ENCODE data around the gene SLFN12L.
"Not testable (repeated sequence)": the region's sequence is repeated elsewhere in the genome, so short reads cannot be mapped to it uniquely, and the experiment has no call there.

SLFN12L gene

DNA sequence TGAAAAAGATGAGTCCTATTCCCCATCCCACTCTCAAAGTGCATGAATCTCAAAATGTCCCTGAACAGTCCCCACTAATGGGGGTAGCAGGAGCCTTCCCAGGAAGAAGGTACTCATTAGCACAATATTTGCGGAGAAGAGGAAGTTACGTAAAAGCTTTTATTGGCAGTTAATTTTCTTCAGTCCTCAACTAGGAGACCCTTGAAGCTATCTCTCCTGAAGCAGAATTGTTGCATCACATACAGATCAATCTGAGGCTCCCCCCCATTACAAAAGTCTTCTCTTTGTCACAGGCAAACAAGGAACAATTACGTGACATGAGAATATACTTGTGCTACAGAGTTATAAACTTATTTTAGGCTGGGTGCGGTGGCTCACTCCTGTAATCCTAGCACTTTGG lies 14.2 kb downstream of the SLFN12L start:
- H3K36me3 ChIP-seq (ENCODE audit: control insufficient read depth, insufficient read depth, low read length) = no peaks in the 10 kb centered on the region
- DNase-seq (ENCODE audit: low read depth, low spot score) = no peak
- no peak overlapping the region for H3K27ac ChIP-seq (ENCODE audit: low read length)
- no peaks in the 10 kb centered on the region for H3K9me3 ChIP-seq (ENCODE audit: control insufficient read depth, insufficient read depth, low read length)
- H3K27me3 ChIP-seq (ENCODE audit: control insufficient read depth, insufficient read depth, low read length) = no peaks in the 10 kb centered on the region
- H3K4me3 ChIP-seq (ENCODE audit: low read length) = no peak overlapping the region
- WGBS (ENCODE audit: insufficient coverage, insufficient read length) = no CpG with 5 or more reads among the region's 4 CpGs
- H3K4me1 ChIP-seq (ENCODE audit: control insufficient read depth, insufficient read depth, low read length) = no peaks in the 10 kb centered on the region

DNA sequence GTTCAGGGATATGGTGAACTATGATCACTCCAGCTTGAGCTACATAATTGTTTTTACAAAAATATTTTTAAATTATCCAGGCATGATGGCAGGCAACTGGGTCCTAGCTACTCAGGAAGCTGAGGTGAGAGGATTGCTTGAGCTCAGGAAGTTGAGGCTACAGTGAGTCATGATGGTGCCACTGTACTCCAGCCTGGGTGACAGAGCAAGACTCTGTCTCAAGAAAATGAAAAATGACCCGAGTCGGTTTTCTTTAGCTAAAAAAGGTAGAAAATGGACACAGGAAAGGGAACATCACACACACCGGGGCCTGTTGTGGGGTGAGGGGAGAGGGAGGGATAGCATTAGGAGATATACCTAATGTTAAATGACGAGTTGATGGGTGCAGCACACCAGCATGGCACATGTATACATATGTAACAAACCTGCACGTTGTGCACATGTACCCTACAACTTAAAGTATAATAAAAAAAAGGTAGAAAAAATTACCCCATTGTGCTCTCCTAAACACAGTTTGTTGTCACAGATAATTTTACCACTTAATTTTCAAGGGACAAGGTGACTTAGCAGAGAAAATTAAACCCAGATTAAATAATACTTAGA lies 15.7 kb downstream of the SLFN12L start:
- not testable (repeated sequence) for H3K36me3 ChIP-seq (ENCODE audit: control insufficient read depth, insufficient read depth, low read length); H3K27me3 ChIP-seq (ENCODE audit: control insufficient read depth, insufficient read depth, low read length); H3K4me1 ChIP-seq (ENCODE audit: control insufficient read depth, insufficient read depth, low read length); H3K4me3 ChIP-seq (ENCODE audit: low read length); H3K27ac ChIP-seq (ENCODE audit: low read length); DNase-seq (ENCODE audit: low read depth, low spot score); H3K9me3 ChIP-seq (ENCODE audit: control insufficient read depth, insufficient read depth, low read length)
- no CpG with 5 or more reads among the region's 5 CpGs for WGBS (ENCODE audit: insufficient coverage, insufficient read length)

DNA sequence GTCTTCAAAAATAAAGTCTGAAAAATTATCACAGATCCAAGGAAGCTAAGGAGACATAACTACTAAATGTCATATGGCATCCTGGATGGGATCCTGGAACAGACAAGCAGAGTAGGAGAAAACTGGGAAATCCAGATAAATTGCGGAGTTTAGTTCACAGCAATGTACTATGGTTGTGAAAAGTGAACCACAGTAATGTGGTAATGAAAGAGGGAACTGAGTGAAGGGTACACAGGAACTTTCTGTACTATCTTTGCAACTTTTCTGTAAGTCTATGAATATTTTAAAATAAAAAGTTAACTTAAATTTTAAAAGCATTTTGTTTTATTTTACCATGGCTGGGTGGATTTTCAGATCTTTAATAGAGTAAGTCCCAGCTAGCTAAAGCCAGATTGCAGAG lies 16.3 kb downstream of the SLFN12L start:
- Histone ChIP-seq H3K36me3 (ENCODE audit: control insufficient read depth, insufficient read depth, low read length) (no peaks in the 10 kb centered on the region), H3K9me3 (ENCODE audit: control insufficient read depth, insufficient read depth, low read length) (no peaks in the 10 kb centered on the region), H3K4me3 (ENCODE audit: low read length) (no peak overlapping the region), H3K4me1 (ENCODE audit: control insufficient read depth, insufficient read depth, low read length) (no peaks in the 10 kb centered on the region), H3K27me3 (ENCODE audit: control insufficient read depth, insufficient read depth, low read length) (no peaks in the 10 kb centered on the region), H3K27ac (ENCODE audit: low read length) (no peak overlapping the region)
- WGBS (ENCODE audit: insufficient coverage, insufficient read length) = no CpG with 5 or more reads among the region's 1 CpG
- DNase-seq (ENCODE audit: low read depth, low spot score) = no peak

DNA sequence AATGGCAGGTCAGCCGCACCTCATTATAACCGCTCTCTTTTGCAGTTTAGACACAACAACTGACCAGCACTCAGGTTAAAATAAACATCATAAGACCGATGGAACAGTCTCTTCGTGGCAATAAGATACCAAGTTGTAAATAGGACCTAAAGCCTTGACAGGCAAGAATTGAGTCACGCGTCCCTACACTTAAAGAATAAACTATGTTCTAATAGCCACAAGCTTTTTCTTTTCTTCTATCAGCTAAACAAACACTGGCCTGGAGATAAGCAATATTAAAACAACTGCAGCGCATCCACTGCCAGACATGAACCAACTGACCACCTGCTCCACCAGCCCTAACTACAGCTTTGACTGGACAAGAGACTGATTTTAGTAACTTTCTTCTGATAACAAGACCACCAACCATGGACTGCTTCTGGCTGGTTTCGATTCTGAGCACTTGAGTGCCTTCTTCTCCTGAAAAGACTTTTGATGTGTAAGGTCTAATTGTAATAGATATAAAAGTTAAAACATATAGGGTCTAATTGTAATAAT lies 17.5 kb downstream of the SLFN12L start:
- WGBS (ENCODE audit: insufficient coverage, insufficient read length) = no CpG with 5 or more reads among the region's 8 CpGs
- H3K9me3 ChIP-seq (ENCODE audit: control insufficient read depth, insufficient read depth, low read length) = no peaks in the 10 kb centered on the region
- H3K36me3 ChIP-seq (ENCODE audit: control insufficient read depth, insufficient read depth, low read length) = no peaks in the 10 kb centered on the region
- no peaks in the 10 kb centered on the region for H3K4me1 ChIP-seq (ENCODE audit: control insufficient read depth, insufficient read depth, low read length)
- H3K27me3 ChIP-seq (ENCODE audit: control insufficient read depth, insufficient read depth, low read length) = no peaks in the 10 kb centered on the region
- H3K27ac ChIP-seq (ENCODE audit: low read length) = no peak overlapping the region
- H3K4me3 ChIP-seq (ENCODE audit: low read length) = no peak overlapping the region
- no peak for DNase-seq (ENCODE audit: low read depth, low spot score)

DNA sequence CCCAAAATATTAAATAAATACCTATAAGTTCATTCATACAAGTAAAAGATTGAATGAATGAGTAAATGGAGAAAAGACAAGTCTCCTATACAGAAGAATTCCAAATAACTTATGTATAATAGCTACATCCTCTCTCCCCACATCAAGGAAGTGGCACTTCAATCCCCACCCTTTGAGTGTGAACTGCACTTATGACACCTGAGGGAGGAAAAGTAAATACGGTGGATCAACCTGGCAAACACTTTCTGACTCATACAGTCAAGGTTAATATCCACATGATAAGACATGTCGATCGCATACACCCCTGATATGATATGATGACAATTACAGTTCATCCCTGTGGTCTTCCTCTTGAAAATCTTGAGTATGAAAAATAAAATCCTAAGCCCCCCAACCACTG lies 18.0 kb downstream of the SLFN12L start:
- Histone ChIP-seq H3K4me1 (ENCODE audit: control insufficient read depth, insufficient read depth, low read length) (no peaks in the 10 kb centered on the region), H3K4me3 (ENCODE audit: low read length) (no peak overlapping the region), H3K9me3 (ENCODE audit: control insufficient read depth, insufficient read depth, low read length) (no peaks in the 10 kb centered on the region), H3K36me3 (ENCODE audit: control insufficient read depth, insufficient read depth, low read length) (no peaks in the 10 kb centered on the region), H3K27ac (ENCODE audit: low read length) (no peak overlapping the region), H3K27me3 (ENCODE audit: control insufficient read depth, insufficient read depth, low read length) (no peaks in the 10 kb centered on the region)
- WGBS (ENCODE audit: insufficient coverage, insufficient read length) = no CpG with 5 or more reads among the region's 3 CpGs
- no peak for DNase-seq (ENCODE audit: low read depth, low spot score)

DNA sequence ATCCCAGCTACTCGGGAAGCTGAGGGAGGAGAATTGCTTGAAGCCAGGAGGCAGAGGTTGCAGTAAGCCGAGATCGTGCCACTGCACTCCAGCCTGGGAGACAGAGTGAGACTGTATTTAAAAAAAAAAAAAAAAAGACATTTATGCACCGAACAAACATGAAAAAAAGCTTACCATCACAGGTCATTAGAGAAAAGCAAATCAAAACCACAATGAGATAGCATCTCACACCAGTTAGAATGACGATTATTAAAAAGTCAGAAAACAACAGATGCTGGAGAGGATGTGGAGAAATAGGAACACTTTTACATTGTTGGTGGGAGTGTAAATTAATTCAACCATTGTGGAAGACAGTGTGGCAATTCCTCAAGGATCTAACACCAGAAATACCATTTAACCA lies 19.0 kb downstream of the SLFN12L start:
- no CpG with 5 or more reads among the region's 5 CpGs for WGBS (ENCODE audit: insufficient coverage, insufficient read length)
- not testable (repeated sequence) for H3K9me3 ChIP-seq (ENCODE audit: control insufficient read depth, insufficient read depth, low read length); H3K4me3 ChIP-seq (ENCODE audit: low read length); H3K4me1 ChIP-seq (ENCODE audit: control insufficient read depth, insufficient read depth, low read length); H3K27ac ChIP-seq (ENCODE audit: low read length); DNase-seq (ENCODE audit: low read depth, low spot score); H3K36me3 ChIP-seq (ENCODE audit: control insufficient read depth, insufficient read depth, low read length); H3K27me3 ChIP-seq (ENCODE audit: control insufficient read depth, insufficient read depth, low read length)

DNA sequence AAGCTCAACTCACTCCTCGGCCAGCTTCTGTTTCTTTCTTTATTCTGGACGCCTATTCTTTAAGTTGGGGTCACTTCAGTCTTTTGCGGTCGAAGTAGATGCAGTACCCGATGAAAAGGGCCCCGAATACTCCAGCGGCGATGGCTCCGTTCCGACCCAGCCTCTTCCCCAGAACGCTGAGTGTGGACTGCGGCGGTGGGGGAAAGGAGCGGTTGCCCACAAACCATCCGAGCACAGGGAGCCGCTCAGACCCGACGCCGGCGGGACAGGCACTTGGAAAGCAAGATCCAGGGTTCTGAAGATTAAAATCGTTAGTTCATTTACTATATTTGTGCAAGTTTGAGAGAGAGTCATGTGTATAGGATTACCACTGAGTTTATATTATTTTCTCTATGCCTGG lies 22.5 kb downstream of the SLFN12L start:
- DNase-seq (ENCODE audit: low read depth, low spot score) = no peak
- no peak overlapping the region for H3K27ac ChIP-seq (ENCODE audit: low read length)
- no CpG with 5 or more reads among the region's 21 CpGs for WGBS (ENCODE audit: insufficient coverage, insufficient read length)
- no peaks in the 10 kb centered on the region for H3K4me1 ChIP-seq (ENCODE audit: control insufficient read depth, insufficient read depth, low read length)
- H3K9me3 ChIP-seq (ENCODE audit: control insufficient read depth, insufficient read depth, low read length) = no peaks in the 10 kb centered on the region
- no peaks in the 10 kb centered on the region for H3K36me3 ChIP-seq (ENCODE audit: control insufficient read depth, insufficient read depth, low read length)
- no peak overlapping the region for H3K4me3 ChIP-seq (ENCODE audit: low read length)
- no peaks in the 10 kb centered on the region for H3K27me3 ChIP-seq (ENCODE audit: control insufficient read depth, insufficient read depth, low read length)

DNA sequence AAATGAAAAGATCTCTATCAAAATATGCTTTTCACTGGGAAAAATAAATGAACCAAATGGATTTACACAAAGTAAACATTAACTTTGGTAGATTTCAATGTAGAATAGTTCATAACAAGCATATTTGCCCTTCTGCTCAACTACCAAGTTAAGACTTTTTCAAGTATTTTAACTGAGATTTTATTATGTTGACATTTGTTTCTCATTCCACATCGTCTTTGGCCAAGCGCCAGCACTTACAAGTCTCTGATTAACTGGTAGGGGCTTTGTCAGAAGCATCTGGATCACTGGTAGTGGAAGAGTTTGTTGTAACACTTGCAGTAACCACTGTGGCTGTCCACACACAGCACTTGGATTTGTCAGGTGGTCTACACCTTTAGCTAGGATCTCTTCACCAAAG lies 22.9 kb downstream of the SLFN12L start:
- Histone ChIP-seq H3K4me3 (ENCODE audit: low read length) (no peak overlapping the region), H3K27me3 (ENCODE audit: control insufficient read depth, insufficient read depth, low read length) (no peaks in the 10 kb centered on the region), H3K27ac (ENCODE audit: low read length) (no peak overlapping the region), H3K4me1 (ENCODE audit: control insufficient read depth, insufficient read depth, low read length) (no peaks in the 10 kb centered on the region), H3K9me3 (ENCODE audit: control insufficient read depth, insufficient read depth, low read length) (no peaks in the 10 kb centered on the region), H3K36me3 (ENCODE audit: control insufficient read depth, insufficient read depth, low read length) (no peaks in the 10 kb centered on the region)
- WGBS (ENCODE audit: insufficient coverage, insufficient read length) = no CpG with 5 or more reads among the region's 2 CpGs
- no peak for DNase-seq (ENCODE audit: low read depth, low spot score)

DNA sequence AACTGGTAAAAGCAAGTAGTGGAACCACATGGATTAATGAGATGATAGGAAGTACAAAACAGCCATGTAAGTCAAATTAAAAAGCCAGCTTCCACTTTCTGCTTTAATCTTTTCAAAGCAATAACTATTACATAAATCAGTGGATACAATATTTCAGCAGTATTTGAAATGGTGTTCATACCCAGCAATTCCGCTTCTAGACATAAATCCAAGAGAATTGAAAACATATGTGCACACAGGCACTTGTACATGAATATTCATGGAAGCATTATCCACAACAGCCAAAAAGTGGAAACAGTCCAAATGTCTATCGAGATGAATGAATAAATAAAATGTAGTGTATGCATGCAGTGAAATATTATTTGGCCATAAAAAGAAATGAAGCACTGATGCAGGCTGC lies 27.4 kb downstream of the SLFN12L start:
- no peak for DNase-seq (ENCODE audit: low read depth, low spot score)
- Histone ChIP-seq H3K36me3 (ENCODE audit: control insufficient read depth, insufficient read depth, low read length) (no peaks in the 10 kb centered on the region), H3K27me3 (ENCODE audit: control insufficient read depth, insufficient read depth, low read length) (no peaks in the 10 kb centered on the region), H3K9me3 (ENCODE audit: control insufficient read depth, insufficient read depth, low read length) (no peaks in the 10 kb centered on the region), H3K4me3 (ENCODE audit: low read length) (no peak overlapping the region), H3K4me1 (ENCODE audit: control insufficient read depth, insufficient read depth, low read length) (no peaks in the 10 kb centered on the region), H3K27ac (ENCODE audit: low read length) (no peak overlapping the region)
- WGBS (ENCODE audit: insufficient coverage, insufficient read length) = no CpG with 5 or more reads among the region's 2 CpGs

DNA sequence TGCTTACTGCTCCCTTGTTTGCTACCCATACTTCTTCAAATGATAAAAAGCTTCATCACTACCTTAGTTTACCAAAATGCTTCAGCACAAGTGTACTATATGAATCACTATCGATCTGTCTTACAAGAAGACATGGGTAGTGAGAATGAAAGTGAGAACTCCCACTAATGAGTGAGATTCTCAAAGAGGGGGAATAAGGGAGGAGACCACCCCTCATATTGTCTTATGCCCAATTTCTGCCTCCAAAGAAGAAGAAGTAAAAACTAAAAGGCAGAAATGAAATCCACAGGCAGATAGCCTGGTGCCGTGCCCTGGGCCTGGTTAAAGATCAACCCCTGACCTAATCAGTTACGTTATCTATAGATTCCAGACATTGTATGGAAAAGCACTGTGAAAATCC lies 29.8 kb downstream of the SLFN12L start:
- not testable (repeated sequence) for H3K36me3 ChIP-seq (ENCODE audit: control insufficient read depth, insufficient read depth, low read length); H3K4me3 ChIP-seq (ENCODE audit: low read length); H3K4me1 ChIP-seq (ENCODE audit: control insufficient read depth, insufficient read depth, low read length); H3K9me3 ChIP-seq (ENCODE audit: control insufficient read depth, insufficient read depth, low read length); H3K27me3 ChIP-seq (ENCODE audit: control insufficient read depth, insufficient read depth, low read length); DNase-seq (ENCODE audit: low read depth, low spot score); H3K27ac ChIP-seq (ENCODE audit: low read length)
- WGBS (ENCODE audit: insufficient coverage, insufficient read length) = no CpG with 5 or more reads among the region's 3 CpGs

DNA sequence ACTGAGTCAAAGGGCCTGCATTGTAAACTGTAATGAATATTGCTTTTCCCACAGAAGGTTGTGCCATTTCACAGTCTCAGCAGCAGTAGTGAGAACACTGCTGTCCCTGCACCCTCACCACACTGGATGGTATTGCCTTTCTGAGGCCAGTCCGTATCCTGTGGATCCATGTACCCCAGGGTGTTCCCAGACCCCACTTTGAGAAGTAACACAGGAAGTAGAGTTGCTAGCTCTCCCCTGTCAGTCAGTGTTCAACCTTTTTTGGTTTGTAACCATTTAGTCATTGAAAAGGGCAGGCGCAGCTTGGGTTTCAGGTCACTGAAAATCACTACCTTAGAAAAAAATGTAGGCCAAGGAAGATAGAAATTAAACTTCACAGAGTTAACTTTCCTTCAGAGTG lies 37.9 kb downstream of the SLFN12L start:
- no CpG with 5 or more reads among the region's 2 CpGs for WGBS (ENCODE audit: insufficient coverage, insufficient read length)
- DNase-seq (ENCODE audit: low read depth, low spot score) = no peak
- H3K27me3 ChIP-seq (ENCODE audit: control insufficient read depth, insufficient read depth, low read length) = peaks cover 49% of the 10 kb centered on the region
- peaks cover 1% of the 10 kb centered on the region; the same call in 1 of the 2 replicates for H3K4me1 ChIP-seq (ENCODE audit: control insufficient read depth, insufficient read depth, low read length)
- no peaks in the 10 kb centered on the region for H3K36me3 ChIP-seq (ENCODE audit: control insufficient read depth, insufficient read depth, low read length)
- H3K27ac ChIP-seq (ENCODE audit: low read length) = no peak overlapping the region
- H3K9me3 ChIP-seq (ENCODE audit: control insufficient read depth, insufficient read depth, low read length) = 0 out of 2 replicates have a peak, but pooled peaks cover 2% of the 10 kb centered on the region
- no peak overlapping the region for H3K4me3 ChIP-seq (ENCODE audit: low read length)

Data from iPS DF 6.9 (cell line).